MM.1S (cell line): ENCODE measurements around the gene PRKAR1B.

Experiments used
- DNase-seq: peaks from one replicate; pipeline ENCODE4 v3.0.0-alpha.2; 2015
- H2AFZ ChIP-seq: fragments of 300-600 bp; sonication (generic); 2 replicates; pipeline ENCODE4 v1.6.0; 2016; ENCODE audit warnings: antibody characterized with exemption, low read length
- H3F3A ChIP-seq: fragments of 300-600 bp; sonication (generic); 2 replicates; pipeline ENCODE4 v1.6.1; 2016; ENCODE audit warnings: mild to moderate bottlenecking, antibody characterized with exemption, low read length, moderate library complexity, mixed read lengths; ENCODE audit not compliant: insufficient read depth
- H3K27ac ChIP-seq: fragments of 300-600 bp; sonication (generic); 2 replicates; pipeline ENCODE4 v1.5.1; 2016; ENCODE audit warnings: mild to moderate bottlenecking, low read length
- H3K27me3 ChIP-seq: fragments of 300-600 bp; sonication (generic); replicated peaks from 2 replicates; pipeline ENCODE4 v1.6.0; 2016; ENCODE audit warnings: low read length; ENCODE audit not compliant: insufficient read depth
- H3K36me3 ChIP-seq: fragments of 300-600 bp; sonication (generic); replicated peaks from 2 replicates; pipeline ENCODE4 v1.6.1; 2016; ENCODE audit warnings: mild to moderate bottlenecking, low read length, mixed read lengths; ENCODE audit not compliant: insufficient read depth
- H3K4me1 ChIP-seq: fragments of 300-600 bp; sonication (generic); 2 replicates; pipeline ENCODE4 v1.6.1; 2016; ENCODE audit warnings: low read length, mixed read lengths
- H3K4me2 ChIP-seq: fragments of 300-600 bp; sonication (generic); 2 replicates; pipeline ENCODE4 v1.6.0; 2016; ENCODE audit warnings: low read depth, low read length
- H3K4me3 ChIP-seq: fragments of 300-600 bp; sonication (generic); 2 replicates; pipeline ENCODE4 v1.5.1; 2016; ENCODE audit warnings: low read length, mixed read lengths
- H3K79me2 ChIP-seq: fragments of 300-600 bp; sonication (generic); 2 replicates; pipeline ENCODE4 v1.6.1; 2016; ENCODE audit warnings: mixed run types, low read length, mixed read lengths
- H3K9ac ChIP-seq: fragments of 300-600 bp; sonication (generic); 2 replicates; pipeline ENCODE4 v1.6.1; 2016; ENCODE audit warnings: low read length, mixed read lengths
- H3K9me2 ChIP-seq: fragments of 300-600 bp; sonication (generic); replicated peaks from 2 replicates; pipeline ENCODE4 v1.6.1; 2016; ENCODE audit warnings: mild to moderate bottlenecking, low read length, mixed read lengths; ENCODE audit not compliant: insufficient read depth
- H3K9me3 ChIP-seq: fragments of 300-600 bp; sonication (generic); replicated peaks from 2 replicates; pipeline ENCODE4 v1.6.1; 2016; ENCODE audit warnings: mild to moderate bottlenecking, low read length, mixed read lengths; ENCODE audit not compliant: insufficient read depth
- H4K20me1 ChIP-seq: fragments of 300-600 bp; sonication (generic); 2 replicates; pipeline ENCODE4 v1.6.1; 2016; ENCODE audit warnings: mild to moderate bottlenecking, low read length, moderate library complexity, mixed read lengths; ENCODE audit not compliant: insufficient read depth
- EZH2 ChIP-seq: fragments of 300-600 bp; sonication (generic); optimal IDR thresholded peaks from 2 replicates; pipeline ENCODE3; 2017; ENCODE audit warnings: low read depth, mild to moderate bottlenecking, antibody characterized with exemption, low read length, mixed read lengths
- EZH2phosphoT487 ChIP-seq: fragments of 300-600 bp; sonication (generic); IDR thresholded peaks from 2 replicates; pipeline ENCODE4 v1.6.1; 2018; ENCODE audit warnings: antibody characterized with exemption, low read length
- TF ChIP-seq, protein P1 (sequence below): fragments of 300-600 bp; sonication (generic); IDR thresholded peaks from 2 replicates; pipeline ENCODE4 v1.5.1; 2016; ENCODE audit warnings: antibody characterized with exemption, low read length, mixed read lengths

PRKAR1B gene

DNA sequence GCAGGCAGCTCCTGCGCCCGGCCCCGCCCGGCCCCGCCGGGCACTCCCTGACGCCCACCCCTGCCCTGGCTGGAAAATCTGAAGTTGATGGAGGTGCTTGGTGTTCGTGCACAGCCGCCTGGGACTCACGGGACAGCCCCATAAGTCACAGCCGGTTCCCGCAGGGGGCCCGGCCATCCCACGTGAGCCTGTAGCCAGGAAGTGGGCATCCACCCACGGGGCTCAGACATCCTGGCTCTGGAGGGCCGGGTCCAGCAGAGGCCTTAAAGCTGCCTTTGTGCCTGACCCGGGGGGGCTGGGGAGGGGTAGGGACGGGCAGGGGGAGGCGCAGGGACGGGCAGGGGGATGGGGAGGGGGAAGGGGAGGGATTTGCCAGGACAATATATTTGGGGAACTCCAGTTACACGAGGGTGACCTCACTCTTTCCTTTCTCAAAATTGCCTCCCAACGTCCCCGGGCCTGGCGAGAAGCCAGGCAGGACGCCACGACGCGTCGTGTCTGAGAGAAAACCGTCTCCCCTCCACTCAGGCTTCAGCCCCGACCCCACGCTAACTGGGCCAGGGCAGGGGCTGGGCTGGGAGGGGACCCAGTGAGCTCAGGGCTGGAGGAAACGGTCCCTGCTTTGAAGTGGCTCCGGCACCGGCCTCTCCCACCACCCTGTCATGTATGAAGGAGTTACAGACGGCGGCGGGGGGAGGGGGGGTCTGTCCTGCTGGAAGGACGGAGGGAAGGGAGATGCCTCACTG, 125.3 kb downstream of the PRKAR1B start:
- DNase-seq, result no peak
- Histone ChIP-seq H2AFZ (no peak overlapping the region), H3K9ac (no peak overlapping the region)

DNA sequence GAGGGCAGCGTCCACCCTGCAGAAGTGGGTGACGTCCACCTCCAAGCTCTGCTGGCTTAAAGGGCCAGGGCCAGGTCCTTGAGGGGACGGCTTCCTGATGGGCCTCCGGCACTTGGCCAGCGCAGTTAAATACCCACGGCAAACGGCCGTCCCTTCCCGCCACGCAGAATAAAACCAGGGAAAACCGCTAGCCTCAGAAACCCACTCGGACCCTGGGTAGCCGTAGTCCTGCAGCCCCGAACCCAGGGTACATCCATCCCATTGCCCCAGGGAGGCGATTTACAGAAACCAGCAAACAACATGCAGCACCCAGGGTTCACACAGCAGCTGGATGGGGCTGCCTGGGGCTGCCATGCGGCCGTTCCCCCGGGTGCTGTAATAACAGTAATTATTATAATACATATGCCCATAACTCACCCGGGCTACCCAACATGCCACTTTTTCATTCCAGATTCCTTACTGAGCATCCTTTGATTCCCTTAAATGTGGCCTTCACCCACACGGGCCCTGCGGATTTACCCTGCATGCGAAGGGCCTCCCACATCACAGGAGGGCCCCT, 126.0 kb downstream of the PRKAR1B start:
- Histone ChIP-seq H3K9me2 (no peaks in the 10 kb centered on the region), H3K9me3 (no peaks in the 10 kb centered on the region), H3K4me3 (no peak overlapping the region), H3K4me1 (no peaks in the 10 kb centered on the region), H4K20me1 (no peaks in the 10 kb centered on the region), H3K4me2 (no peak overlapping the region), H2AFZ (no peak overlapping the region), H3K27me3 (no peaks in the 10 kb centered on the region), H3K79me2 (no peaks in the 10 kb centered on the region), H3F3A (no peaks in the 10 kb centered on the region), H3K9ac (no peak overlapping the region), H3K36me3 (no peaks in the 10 kb centered on the region), H3K27ac (no peak overlapping the region)
- no peak for TF ChIP-seq EZH2phosphoT487
- TF ChIP-seq, protein P1, sequence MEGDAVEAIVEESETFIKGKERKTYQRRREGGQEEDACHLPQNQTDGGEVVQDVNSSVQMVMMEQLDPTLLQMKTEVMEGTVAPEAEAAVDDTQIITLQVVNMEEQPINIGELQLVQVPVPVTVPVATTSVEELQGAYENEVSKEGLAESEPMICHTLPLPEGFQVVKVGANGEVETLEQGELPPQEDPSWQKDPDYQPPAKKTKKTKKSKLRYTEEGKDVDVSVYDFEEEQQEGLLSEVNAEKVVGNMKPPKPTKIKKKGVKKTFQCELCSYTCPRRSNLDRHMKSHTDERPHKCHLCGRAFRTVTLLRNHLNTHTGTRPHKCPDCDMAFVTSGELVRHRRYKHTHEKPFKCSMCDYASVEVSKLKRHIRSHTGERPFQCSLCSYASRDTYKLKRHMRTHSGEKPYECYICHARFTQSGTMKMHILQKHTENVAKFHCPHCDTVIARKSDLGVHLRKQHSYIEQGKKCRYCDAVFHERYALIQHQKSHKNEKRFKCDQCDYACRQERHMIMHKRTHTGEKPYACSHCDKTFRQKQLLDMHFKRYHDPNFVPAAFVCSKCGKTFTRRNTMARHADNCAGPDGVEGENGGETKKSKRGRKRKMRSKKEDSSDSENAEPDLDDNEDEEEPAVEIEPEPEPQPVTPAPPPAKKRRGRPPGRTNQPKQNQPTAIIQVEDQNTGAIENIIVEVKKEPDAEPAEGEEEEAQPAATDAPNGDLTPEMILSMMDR, result no peak
- no peak for TF ChIP-seq EZH2
- no peak for DNase-seq

More for the DNA sequence above, 125.3 kb downstream of the PRKAR1B start:
- H4K20me1 ChIP-seq, result no peaks in the 10 kb centered on the region
- H3K4me1 ChIP-seq, result no peaks in the 10 kb centered on the region
- H3K9me3 ChIP-seq, result no peaks in the 10 kb centered on the region
- TF ChIP-seq, protein P1, result no peak
- TF ChIP-seq EZH2phosphoT487 (no peak), EZH2 (no peak)
- H3K36me3 ChIP-seq, result no peaks in the 10 kb centered on the region
- no peak overlapping the region for H3K4me2 ChIP-seq
- no peaks in the 10 kb centered on the region for H3K27me3 ChIP-seq
- no peaks in the 10 kb centered on the region for H3F3A ChIP-seq
- H3K79me2 ChIP-seq, result no peaks in the 10 kb centered on the region
- no peak overlapping the region for H3K27ac ChIP-seq
- H3K9me2 ChIP-seq, result no peaks in the 10 kb centered on the region
- no peak overlapping the region for H3K4me3 ChIP-seq

DNA sequence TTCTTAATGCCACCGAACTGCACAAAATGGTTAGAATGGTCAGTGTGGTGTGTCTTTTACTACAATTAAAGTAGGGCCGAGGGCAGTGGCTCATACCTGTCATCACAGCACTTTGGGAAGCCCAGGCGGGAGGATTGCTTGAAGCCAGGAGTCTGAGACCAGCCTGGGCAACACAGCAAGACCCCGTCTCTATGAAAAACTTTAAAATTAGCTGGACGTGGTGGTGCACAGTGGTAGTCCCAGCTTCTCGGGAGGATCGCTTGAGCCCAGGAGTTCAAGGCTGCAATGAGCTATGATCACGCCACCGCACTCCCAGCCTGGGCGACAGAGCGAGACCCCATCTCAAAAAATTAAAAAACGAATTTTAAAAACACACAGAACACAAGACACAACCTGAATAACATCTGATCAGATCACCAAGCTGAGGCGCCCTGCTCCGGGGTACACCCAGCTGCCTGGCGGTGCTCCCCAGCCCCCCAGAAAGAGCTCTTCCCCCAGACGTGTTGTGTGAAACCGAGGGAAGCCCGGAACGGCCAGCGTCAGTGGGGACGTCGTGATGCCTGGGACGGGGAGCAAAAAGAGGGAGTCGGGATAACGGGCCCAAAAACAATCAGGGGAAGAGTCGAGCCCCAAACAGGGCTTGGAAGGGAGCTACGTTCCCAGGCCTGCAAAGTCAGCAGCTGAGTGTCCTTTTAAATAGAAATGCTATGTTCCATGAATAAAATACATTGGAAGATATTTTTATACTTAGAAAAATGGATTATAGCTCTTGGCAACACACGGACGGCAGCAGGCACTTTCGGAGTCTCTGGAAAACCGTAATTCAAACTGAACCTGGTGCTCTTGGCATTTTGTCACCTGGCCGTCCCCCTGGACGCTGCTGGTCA, 126.7 kb downstream of the PRKAR1B start:
- Histone ChIP-seq H3K9me2 (no peaks in the 10 kb centered on the region), H2AFZ (no peak overlapping the region), H3K4me2 (no peak overlapping the region), H3K27ac (no peak overlapping the region), H3K36me3 (no peaks in the 10 kb centered on the region), H3K4me3 (no peak overlapping the region), H3K9me3 (no peaks in the 10 kb centered on the region), H3K9ac (no peak overlapping the region), H3F3A (no peaks in the 10 kb centered on the region), H3K27me3 (no peaks in the 10 kb centered on the region), H4K20me1 (no peaks in the 10 kb centered on the region), H3K4me1 (no peaks in the 10 kb centered on the region), H3K79me2 (no peaks in the 10 kb centered on the region)
- TF ChIP-seq, protein P1, result no peak
- TF ChIP-seq EZH2 (no peak), EZH2phosphoT487 (no peak)
- no peak for DNase-seq
